HG02642 (cell line): ENCODE data around the gene KCTD19.
"Not testable (repeated sequence)": the region's sequence is repeated elsewhere in the genome, so short reads cannot be mapped to it uniquely, and the experiment has no call there.

Source experiments
- ATAC-seq: cut with Tn5 transposase; IDR thresholded peaks from one replicate; pipeline ENCODE4 v1.9.1; 2021; ENCODE audit warnings: mild to moderate bottlenecking; ENCODE audit not compliant: unreplicated experiment, poor library complexity

Gene KCTD19

DNA sequence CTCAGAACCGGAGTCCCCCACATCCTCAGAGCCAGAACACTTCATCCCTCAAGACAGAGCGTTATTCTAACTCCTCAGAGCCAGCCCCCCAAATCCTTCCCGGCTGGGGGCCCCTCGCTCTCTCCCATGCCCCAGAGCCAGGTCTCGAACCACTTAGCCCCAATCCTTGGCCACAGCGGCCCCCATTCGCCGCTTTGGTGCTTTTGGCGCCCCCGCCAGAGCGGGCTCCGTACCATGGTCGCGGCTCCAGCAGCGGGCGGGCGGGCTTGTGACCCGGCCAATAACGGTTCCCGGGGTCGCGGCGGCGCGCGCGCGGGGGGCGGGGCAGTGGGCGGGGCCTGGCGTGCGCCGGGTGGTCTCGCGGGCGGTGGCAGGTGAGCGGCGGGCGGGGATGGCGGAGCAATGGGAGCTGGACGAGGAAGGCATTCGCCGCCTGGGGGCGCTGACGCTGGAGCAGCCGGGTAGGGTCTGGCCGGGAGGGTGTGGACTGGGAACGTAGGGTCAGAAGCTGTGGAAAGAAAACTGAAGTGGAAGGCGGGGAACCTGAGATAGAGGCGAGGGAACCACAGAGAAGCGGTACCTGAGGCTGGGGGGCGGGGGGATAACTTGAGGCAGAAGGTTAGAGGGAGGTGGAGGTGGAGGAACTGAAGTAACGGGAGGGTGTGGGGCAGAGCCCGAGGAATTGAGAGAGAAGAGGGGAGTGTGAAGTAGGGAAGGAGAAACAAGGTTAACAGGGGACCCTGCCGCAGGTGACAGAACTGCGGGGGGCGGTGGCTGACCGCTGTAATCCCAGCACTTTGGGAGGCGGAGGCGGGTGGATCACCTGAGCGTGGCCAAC, at the start of gene KCTD19, which contains the start of gene LRRC36:
KCTD19 (minus strand) TSS at position 270 of the 838 bp plus-strand sequence; CDS start at position 236, 34 bp downstream.
LRRC36 (plus strand) TSS at position 344 of the 838 bp plus-strand sequence; CDS start at position 392, 48 bp downstream.
- ATAC-seq = no peak

DNA sequence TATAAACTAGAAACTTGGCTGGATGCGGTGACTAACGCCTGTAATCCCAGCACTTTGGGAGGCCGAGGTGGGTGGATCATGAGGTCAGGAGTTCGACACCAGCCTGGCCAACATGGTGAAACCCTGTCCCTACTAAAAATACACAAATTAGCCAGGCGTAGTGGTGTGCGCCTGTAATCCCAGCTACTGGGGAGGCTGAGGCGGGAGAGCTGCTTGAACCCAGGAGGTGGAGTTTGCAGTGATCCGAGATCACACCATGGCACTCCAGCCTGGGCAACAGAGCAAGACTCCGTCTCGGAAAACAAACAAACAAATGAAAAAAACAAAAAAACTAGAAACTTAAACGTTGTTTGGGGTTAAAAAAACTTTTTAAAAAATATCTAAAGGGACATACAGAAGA, 49.5 kb upstream of the KCTD19 start:
- ATAC-seq = not testable (repeated sequence)

DNA sequence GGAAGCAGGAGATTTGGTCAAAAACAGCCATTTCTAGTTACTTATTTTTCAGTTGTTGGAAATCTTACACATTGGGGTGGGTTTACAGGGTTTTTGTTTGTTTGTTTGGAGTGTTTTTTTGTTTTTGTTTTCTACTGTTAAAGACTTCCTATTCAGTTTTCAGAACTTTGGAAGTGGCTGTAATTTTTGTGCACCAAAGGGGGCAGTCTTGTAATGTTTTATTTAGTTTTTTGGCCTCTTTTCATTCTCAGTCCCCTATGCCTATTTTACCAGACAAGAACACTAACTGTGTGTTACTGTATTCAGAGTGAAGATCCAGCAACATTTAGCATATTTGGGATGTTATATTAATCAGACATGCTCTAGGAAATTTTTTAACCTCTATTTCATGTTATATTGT, 46.1 kb upstream of the KCTD19 start:
- ATAC-seq = no peak

DNA sequence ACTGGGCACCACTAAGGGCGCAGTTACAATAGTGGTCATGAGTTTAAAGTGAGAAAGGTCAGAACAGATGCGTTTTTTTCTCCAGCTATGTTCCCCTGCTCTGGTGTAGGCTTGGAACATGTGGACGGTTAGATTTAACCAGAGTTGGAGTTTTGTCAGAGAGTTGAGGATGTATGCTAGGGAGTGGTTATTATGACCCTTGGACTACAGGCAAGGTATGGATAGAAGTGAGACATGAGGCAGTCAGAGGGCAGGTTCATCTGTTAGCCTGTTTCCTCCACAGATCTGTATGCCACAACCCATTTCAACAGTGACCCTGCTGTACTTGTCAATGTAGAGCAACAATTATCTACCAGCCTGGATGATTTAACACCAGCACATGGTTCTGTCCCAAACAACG, 44.1 kb upstream of the KCTD19 start:
- ATAC-seq = no peak

DNA sequence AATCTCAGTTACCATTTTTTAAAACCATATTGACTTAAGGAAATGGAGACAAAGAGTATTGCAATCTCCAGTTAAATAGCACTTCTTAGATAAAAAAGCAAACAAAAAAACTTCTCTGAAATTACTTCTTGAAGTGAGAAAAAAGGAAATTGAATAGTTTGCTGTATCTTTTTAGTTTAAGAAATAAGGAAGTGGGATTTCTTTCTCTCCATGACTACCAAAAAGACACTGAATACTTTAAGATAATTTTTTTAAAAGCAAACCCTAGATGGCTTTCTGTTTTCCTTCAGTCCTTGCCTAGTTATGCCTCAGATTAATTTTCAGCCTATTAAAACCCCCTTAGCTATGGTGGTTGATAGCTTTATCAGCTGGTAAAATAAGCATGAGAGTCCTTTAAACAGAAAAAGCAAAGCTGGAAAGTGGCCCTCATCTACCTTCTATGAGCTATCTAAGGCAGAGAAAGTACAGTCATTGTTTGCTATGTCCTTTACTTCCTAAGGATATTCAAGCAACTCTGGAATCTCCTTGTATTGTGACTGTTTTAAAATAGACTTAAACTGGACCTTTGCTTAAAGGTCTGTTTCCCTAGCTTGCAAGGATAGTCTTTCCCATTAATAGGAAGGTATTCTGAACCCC, 38.2 kb upstream of the KCTD19 start:
- no peak for ATAC-seq

DNA sequence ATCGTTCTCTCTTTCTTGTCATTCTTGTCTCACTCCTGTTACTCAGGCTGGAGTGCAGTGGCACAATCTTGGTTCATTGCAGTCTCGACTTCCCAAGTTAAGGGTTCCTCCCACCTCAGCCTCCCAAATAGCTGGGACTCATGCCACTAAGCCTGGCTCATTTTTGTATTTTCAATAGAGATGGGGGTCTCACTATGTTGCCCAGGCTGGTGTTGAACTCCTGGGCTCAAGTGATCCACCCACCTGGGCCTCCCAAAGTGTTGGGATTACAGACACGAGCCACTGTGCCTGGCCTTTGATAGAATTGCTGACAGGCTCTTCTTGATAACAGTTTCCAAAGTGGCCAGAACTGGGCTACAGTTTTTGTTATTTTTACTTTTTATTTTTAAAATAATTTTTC, 34.5 kb upstream of the KCTD19 start:
- ATAC-seq = no peak

DNA sequence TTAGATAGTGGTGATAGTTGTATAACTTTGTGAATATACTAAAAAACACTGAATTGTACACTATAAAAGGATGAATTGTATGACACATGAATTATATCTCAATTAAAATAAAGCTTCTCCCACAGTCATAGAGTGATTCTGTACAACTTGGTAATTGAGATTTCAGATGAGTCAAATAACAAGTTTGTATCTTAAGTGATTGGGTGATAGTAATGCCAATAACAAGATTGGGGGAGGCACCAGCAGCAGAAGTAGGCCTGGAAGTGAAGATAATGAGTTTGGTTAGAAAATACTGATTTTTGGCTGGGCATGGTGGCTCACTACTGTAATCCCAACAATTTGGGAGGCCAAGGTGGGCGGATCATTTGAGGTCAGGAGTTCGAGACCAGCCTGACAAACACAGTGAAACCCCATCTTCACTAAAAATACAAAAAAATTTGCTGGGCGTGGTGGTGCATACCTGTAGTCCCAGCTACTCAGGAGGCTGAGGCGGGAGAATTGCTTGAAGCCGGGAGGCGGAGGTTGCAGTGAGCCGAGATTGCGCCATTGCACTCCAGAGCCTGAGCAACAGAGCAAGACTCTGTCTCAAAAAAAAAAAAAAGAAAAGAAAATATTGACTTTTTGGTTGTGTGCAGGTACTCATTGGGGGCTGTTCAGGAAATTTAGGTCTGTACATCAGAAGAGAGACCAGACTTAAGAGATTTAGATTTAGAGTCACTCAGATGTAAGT, 33.2 kb upstream of the KCTD19 start:
- ATAC-seq = not testable (repeated sequence)

DNA sequence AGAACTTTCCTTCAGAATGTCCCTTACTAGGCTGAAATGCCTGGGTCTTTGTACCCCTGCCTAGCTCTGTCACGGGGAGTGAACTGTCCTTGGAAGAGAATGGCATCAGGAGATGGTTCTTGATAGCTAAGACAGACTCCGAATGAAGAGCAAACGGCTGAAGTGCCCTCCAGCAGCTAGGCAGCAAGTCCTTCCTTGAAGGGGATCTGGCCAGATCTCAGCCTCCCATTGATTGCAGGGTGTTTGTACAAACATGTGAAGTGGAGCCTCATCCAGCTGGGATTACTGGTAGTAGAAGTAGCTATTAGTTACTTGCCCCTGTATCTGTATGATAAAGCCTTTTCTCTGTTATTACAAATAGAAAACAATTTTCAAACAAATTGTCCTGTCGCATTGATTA, 31.0 kb upstream of the KCTD19 start:
- ATAC-seq = no peak

DNA sequence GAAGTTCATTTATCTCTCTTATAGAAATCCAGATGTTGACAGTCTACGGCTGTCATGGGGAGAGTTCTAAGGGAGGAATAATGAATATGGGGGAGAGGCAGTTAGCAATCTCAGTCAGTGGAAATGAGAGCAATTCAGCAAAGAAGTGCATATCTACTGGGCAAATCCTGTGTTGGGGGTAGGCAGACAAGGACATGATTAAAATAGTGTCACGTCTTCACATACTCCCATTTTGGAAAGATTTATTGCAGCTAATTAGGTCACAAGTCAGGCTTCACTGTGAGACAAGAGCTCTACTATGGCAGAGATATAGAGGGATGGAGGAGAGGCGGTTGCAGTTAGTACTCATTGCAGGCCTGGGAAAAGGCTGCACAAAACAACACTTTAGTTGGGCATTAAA, 29.9 kb upstream of the KCTD19 start:
- ATAC-seq = no peak

DNA sequence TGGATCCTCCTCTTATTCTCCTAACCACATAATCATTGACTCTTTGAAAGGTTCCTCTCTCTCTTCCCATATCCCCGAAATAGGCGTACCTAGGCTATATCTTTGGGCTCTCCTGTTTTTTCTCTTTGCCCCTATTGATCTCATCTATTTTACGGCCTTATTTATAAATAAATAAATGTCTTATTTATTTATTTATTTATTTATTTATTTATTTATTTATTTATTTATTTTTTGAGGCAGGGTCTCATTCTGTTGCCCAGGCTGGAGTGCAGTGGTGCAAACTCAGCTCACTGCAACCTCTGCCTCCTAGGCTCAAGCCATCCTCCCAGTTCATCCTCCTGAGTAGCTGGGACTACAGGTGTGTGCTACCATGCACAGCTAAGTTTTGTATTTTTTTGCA, 25.9 kb upstream of the KCTD19 start:
- not testable (repeated sequence) for ATAC-seq

DNA sequence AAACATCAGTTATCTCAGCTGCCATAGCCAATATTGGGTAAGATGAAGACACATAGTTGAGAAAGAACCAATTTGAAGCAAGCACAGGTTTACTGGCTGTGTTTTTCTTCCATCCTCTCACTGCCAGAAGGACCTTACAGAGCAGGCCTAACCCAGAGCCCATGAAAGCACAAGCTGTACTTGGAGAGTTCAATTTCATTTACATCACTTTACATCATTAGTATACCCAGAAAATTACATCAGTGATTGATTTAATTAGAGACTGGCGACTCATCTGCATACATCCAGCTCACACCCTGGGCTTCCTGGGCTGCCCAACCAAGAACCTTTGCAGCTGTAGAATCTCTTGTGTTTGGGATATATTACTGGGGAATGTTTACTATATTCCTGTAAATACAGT, 23.8 kb upstream of the KCTD19 start:
- ATAC-seq = no peak

DNA sequence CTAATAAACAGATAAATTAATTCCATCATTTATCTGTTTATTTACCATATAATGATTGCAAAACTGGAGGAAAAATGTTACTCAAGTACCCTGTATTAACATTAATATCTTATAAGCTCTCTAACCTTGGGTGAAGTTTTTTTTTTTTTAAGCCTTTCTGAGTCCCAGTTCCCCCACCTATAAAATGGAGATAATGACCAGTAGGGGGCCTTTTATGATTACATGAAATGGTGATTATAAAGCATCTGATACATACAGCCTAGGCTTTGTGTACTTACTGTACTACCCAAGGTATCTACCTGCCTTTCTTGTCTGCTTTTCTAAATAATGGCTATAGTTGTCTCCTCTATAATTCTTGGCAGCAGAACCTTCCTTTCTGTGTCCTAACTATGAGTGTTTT, 22.6 kb upstream of the KCTD19 start:
- no peak for ATAC-seq

DNA sequence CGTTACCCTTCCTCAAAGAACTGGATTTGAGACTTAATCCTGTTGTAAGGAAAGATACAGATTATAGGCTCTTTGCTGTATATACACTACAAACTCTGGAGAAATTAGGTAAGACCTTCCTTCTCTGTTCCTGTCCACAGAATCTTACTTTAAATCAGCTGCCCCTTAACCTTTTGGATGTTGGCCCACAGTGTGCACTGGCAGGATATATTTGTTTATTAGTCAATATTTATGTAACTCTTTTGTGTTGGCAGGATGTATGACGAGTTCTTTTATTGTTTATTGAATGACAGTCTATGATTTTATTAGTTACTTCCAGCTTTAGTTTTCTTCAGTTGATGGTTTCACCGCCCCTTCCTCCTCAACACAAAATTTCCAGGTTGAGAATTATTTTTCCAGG, 19.8 kb upstream of the KCTD19 start:
- no peak for ATAC-seq

DNA sequence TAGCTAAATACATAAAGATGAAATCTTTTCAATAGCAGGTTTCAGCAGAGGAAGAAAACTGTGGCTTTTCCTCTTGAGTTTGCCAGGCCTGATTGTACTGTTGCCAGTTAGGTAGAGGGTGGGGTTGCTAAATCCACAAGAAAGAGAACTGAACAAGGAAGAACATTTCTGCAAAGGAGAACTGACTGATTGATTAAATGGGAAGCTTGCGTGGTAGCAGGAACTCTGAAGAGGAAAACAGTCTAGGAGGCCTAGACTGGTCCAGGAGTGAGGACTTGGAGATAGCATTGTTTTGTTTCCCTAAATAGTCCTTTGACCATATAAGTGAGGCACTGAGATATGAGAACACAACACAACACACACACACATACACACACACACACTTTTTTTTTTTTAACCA, 18.9 kb upstream of the KCTD19 start:
- ATAC-seq = no peak

DNA sequence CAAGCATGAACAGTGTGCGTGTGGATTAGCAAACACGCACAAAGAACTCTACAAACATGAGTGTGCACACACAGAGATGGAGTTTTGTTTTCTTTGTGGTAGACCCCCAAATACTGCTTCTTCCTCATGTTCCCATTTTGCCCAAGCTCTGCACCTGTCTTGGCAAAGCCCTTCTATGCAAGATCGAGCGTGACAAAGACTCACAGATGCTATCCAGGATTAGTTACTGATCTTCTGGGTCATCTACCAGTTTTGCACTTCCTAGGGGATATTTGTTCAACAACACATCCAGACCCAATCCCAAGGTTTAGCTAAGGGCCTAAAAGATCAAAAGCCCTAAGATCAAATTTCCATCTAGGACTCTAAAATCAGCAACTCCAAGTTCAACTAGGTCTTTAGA, 16.1 kb upstream of the KCTD19 start:
- no peak for ATAC-seq

DNA sequence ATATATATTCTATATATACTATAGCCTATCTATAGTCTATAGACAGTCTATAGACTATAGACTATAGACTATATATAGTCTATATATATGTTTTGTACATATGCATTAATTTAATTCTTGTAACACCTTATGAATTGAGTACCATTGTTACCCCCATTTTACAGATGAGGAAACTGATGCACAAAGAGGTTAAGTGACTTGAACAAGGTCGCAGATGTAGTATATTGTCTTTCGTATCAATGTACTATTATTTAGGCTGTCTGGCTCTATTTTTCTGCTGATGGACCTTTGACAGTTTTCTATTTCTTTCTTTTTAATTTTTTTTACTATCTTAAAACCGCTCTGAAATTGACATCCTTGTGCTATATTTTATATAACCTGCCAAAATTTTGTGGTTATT, 14.7 kb upstream of the KCTD19 start:
- ATAC-seq = no peak

DNA sequence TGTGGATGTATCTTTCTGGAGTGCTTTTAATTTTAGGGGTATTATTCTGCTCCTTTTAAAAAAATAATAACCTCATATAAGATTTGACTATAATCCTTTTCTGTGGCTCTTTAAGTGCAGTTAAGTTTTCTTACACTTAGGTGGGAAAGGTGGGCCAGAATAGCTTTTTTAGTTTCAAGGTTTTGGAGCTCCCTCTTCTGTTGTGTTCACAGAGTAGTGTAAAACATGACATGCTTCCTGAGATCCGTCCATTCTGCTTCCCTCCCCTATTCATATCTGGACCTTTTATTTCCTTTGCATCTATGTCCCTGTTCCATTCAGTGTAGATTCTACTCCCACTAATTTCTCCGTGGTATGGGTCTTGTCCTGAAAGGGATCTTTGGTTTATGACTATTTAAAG, 12.9 kb upstream of the KCTD19 start:
- ATAC-seq = no peak

DNA sequence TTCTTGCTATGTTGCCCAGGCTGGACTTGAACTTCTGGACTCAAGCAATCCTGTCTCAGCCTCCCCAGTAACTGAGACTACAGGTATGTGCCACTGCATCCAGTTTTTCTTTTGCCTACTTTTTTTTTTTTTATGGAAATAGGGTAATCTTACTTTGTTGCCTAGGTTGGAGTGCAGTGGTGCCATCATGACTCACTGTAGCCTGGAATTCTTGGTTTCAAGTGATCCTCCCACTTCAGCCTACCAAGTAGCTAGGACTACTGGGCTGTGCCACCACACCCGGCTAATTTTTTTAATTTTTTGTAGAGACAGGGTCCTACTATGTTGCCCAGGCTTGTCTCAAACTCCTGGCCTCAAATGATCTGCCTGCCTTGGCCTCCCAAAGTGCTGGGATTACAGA, 10.1 kb upstream of the KCTD19 start:
- ATAC-seq = no peak

DNA sequence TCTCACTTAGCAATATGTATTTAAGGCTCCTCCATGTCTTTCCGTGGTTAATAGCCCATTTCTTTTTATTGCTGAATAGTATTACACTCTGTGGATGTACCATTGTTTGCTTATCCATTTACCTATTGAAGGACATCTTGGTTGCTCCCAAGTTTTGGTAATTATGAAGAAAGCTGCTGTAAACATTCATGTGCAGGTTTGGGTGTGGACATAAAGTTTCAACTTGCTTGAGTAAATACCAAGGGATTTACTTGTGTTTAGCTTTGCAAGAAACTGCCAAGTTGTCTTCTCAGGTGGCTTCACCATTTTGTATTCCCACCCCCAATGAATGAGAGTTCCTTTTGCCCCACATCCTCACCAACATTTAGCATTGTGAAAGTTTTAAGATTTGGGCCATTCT, 9.6 kb upstream of the KCTD19 start:
- ATAC-seq = no peak

DNA sequence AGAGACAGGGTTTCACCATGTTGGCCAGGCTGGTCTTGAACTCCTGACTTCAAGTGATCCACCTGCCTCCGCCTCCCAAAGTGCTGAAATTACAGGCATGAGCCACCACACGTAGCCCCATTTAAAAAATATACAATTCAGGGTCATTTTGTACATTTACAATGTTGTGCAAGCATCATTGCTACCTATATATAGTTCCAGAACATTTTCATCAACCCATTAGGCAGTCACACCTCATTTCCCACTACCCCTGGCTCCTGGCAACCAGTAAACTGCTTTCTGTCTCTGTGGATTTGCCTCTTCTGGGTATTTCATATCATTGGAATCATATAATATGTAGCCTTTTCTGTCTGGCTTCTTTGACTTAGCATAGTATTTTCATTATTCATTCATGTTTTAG, 6.8 kb upstream of the KCTD19 start:
- ATAC-seq = no peak

DNA sequence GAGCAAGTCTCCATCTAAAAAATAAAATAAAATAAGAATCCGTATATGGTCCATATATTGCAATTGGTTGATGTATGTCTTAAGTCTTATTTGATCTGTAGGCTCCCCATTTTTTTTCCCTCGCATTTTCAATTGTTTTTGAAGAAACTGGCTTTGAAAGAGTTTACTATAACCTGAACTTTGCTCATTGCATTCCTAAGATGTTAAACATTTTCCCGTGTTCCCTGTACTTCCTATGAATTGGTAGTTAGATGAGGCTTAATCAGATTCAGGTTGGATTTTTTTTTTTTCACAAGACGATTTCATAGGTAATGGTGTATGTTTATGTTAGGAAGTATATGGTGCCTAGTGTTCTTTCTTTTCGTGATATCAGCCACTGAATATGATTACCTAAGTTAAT, 3.4 kb upstream of the KCTD19 start:
- no peak for ATAC-seq
